SIG-M5 (cell line): Measurements from ENCODE around the gene POLDIP3.
A peak's percentile ranks its signal among the peaks of the same experiment; 100 is the strongest.
"Not testable (repeated sequence)": the region's sequence is repeated elsewhere in the genome, so short reads cannot be mapped to it uniquely, and the experiment has no call there.

ENCODE experiments used
- DNase-seq: peaks from one replicate; lab custom pipeline; 2025; lab: John Stamatoyannopoulos, UW

Gene POLDIP3

DNA sequence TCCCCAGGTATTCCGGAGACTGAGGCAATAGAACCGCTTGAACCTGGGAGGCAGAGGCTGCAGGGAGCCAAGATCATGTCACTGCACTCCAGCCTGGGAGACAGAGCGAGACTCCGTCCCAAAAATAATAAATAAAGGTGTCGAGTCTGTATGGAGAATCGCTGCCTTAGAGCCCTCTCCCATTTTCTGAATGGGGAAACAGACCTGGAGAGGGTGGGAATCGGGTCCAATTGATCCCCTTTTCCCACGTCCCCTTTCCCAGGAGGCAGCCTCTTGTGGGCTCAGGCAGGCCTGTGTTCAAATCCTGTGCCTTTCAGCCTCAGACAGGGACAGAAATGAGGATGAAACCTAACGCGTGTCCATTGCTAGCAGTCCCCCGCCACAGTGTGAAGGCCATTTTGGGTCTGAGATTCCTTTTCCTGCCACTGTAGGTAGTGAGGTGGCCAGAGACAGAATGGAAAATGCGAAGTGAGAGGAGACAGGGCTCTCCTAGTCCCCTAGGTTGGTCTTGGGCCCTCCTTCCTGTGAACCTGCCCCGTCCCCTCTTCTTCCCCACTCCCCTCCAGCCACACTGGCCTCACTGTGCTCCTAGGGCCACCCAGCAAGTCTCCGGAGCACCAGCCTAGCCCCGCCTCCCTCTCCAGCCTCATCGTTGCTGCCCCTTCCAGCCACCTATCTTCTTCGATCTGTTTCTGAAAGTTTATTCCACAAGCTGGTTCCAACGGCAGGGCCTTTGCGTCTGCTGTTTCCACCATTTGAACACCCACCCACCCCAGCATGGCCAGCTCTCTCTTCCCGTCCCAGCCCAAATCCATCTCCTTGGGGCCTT is 2.7 kb upstream of the POLDIP3 start:
- no peak for DNase-seq

- DNase-seq, result not testable (repeated sequence)
These were observed 1.1 kb upstream of the POLDIP3 start for GRCh38 chr22:42615860-42616175.

GRCh38 chr22:42615092-42615859 is 593 bp upstream of the POLDIP3 start:
- DNase-seq, result peak; percentile 96

DNA sequence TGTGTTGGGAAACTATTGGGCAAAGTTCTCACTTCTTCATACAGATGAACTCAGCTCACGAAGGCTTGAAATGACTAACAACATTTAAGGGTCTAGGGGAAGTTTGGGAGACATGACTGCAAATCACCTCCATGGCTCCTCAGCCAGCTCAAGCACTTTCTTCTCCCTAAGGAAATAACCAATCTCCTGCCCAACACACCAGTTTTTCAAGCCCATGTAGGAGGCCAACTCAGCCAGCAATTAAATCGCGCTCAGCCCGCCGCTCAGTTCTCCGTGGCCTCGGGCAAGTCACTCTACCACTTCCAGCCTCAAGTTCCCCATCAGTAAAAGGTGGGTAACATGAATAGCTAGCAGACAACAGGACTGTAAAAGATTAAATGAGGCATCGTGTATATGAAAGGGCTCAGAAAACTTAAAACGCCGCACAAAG is 796 bp downstream of the POLDIP3 start:
- peak; percentile 37 for DNase-seq

DNA sequence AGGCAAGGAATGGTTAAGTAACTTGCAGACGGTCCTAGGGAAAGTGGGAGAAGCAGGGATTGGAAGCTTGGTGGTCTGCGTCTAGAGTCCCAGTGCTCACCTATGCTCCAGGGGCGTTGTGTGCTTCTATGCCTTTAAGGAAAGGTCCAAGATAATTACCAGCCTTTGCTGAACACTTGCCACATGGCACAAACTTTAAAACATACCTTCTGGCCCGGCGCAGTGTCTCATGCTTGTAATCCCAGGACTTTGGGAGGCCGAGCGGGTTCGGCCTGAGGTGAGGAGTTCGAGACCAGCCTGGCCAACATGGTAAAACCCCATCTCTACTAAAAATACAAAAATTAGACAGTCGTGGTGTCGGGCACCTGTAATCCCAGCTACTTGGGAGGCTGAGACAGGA is 2.3 kb downstream of the POLDIP3 start:
- no peak for DNase-seq

DNA sequence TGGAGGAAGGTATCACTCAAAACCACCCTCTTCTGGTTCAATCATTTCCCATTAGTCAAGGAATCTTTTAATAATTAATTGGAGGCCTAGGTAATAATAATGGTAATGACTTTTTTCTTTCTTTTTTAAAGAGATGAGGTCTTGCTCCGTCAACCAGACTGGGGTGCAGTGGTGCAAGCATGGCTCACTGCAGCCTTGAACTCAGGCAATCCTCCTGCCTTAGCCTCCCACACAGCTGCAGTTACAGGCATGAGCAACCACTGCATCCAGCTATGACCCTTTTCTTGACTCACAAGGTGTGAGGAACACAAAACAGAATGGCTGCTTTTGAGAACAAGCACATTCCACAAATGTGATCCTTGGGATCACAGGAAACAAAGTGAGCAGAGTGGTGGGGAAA is 3.6 kb downstream of the POLDIP3 start:
- DNase-seq, result no peak

DNA sequence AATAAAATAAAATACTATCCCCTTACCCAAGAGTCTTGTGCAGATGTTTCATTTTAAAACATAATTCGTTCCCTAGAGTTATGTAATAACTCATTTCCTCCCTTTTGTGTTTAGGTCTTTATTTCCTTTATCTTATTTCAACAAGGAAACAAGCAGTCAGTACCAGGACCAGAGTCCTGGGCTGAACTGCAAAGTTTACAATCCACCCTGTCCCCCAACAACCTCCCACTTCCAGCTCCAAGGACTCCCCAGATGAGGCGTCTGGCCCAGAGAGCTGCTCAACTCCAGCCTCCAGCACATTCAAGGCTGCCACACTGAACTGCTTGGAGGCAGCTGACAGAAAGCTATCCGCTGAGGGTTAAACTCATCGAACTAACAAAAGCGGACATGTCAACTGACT is 4.5 kb downstream of the POLDIP3 start:
- no peak for DNase-seq

DNA sequence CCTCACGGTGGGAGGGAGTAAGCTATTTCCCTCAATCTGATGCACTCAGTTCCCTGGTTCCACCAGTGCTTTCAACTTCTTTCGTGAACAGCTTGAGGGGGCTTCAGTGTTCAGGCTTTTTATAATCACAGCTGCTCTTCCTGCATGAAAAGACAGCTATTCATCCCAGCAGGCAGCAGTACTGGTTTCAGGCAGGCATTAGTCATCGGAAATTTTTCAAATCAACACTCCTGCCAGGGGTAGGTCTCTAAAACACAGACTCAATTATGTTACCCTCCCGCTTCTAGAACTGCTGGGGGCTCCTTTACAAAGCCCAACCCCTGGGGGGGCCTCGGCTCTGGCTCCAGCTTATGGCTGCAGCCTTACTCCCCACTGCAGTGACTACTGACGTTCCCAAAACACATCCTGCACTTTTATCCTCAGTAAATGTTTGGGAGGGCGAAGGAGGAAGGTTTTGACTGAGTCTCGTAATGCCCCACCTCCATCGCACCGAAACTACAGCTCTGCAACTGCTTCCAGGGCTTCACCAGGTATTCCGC is 5.8 kb downstream of the POLDIP3 start:
- no peak for DNase-seq

DNA sequence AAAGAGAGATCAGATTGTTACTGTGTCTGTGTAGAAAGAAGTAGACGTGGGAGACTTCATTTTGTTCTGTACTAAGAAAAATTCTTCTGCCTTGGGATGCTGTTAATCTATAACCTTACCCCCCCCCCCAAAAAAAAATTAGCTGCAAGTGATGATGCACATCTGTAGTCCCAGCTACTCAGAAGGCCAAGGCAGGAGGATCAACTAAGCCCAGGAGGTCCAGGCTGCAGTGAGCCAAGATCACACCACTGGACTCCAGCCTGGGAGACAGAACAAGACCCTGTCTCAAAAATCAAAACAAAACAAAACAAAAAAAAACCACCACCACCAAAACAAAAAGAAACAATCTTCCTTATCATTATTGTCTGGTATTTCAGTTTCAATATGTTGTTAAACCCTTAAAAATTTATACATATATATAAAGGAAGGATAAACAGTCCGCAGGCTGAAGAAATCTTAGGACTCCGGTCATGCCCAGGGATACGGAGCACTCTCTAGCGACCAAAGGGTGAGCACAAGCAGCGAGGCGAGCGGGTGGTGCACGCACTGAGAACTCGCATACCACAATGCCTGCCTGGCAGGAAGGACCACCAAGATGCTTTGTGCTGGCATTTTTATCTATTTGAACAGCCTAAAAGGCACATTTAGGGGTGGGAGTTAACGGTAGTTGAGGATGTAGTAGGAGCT is 6.4 kb downstream of the POLDIP3 start:
- no peak for DNase-seq

- DNase-seq, result not testable (repeated sequence)
These were observed 7.0 kb downstream of the POLDIP3 start for GRCh38 chr22:42607641-42608040.

- DNase-seq, result no peak
These were observed 10.3 kb downstream of the POLDIP3 start for GRCh38 chr22:42604403-42604802.

DNA sequence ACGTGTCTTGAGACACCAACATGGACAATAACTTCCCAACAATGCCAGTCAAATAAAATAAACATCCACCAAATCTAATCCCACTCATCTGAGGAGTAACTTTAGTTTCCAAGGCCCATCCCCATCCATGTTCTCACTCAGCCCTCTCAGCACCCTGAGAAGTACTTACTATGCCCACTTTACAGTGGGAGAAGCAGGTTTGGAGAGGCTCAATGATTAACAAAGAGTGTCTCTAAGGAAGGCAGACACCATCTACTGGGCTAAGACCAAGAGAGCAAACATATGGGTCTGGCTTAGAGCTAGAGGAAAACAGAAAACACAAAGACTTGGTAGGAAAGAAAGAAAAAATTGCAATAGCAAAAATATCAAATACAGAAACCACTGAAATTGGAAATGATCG is 11.3 kb downstream of the POLDIP3 start:
- DNase-seq, result no peak

- no peak for DNase-seq
These were observed 12.2 kb downstream of the POLDIP3 start for GRCh38 chr22:42602470-42602869.

GRCh38 chr22:42601879-42602465 is 12.7 kb downstream of the POLDIP3 start:
- no peak for DNase-seq

GRCh38 chr22:42596863-42597530 is 17.7 kb downstream of the POLDIP3 start:
- no peak for DNase-seq

DNA sequence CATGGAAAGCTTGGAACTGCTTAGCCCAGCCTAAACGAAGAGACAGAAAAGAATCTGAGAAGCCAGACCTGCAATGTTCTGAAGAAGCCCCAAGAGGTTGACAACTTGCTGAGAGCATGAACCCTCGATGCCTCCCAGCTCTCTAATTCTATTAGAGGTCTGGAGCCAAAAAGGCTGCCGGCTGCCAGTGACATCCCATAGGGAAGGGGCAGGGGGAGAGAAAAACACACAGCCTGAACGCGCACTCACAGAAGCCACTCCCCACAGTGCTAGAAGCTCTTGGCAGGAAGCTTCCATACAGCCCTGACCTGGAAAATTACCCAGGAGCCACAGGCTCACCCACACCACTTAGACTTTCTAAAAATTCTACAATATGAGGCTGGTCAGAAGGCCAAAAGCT is 18.3 kb downstream of the POLDIP3 start:
- no peak for DNase-seq

DNA sequence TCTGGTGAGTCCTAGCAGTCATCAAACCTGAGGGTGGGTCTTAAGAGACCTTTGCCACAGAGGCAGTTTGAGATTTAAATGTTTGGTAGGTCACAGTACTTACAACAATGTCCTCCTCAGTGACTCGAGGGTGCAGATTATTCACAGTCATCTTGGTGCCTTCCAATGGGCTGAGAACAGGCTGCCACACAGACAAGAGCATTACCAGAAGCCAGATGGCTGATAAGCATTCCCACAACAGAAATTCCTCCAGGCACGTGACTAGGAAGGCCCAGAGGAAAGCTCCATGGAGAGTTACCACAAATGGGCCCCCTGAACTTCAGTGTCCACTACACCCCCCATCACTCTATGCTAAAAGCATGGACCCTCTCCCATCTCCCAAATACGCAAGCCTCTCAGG is 19.2 kb downstream of the POLDIP3 start:
- no peak for DNase-seq

GRCh38 chr22:42591987-42592386 is 22.7 kb downstream of the POLDIP3 start:
- no peak for DNase-seq

DNA sequence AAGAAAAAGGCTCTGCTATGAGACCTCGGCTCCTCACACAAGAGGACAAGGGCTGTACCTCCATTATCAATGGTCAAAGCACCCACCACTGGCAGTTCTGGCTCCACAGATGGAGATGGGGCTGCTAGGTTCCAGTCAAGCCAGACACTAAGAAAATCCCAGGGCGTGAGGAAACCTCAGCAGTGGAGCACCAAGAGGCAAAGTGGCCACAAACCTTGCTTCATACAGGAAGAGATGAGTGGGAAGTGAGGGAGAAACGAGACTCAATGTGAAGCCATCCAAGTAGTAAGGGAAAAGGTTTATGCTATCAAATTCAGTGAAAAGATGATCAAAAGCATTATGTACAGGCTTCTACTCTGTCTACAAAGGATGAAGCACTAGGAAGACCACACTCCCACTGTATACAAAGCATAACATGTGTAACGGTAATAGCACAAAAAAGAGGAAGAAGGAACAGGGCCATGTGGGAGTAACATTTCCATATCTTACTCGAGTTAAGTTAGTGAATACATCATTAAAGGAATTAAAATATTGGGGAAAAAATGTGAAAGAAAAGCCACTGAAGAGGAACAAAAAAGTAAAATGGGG is 27.0 kb downstream of the POLDIP3 start:
- DNase-seq, result no peak

DNA sequence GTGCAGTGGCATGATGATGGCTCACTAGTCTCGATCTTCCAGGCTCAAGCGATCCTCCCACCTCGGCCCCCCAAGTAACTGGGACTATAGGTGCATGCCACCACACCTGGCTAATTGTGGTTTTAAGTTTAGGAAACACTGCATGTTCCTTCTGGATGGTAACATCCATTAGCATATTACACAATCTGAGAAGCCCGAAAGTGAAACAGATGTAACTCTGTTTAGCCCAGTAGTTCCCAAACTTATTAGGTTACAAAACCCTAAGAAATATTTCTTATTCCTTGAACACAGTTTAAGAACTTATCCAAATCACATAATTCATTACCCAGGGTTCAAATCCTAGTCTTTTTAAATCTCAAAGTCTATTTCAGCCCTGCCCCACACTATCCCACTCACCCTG is 28.3 kb downstream of the POLDIP3 start:
- DNase-seq, result no peak

DNA sequence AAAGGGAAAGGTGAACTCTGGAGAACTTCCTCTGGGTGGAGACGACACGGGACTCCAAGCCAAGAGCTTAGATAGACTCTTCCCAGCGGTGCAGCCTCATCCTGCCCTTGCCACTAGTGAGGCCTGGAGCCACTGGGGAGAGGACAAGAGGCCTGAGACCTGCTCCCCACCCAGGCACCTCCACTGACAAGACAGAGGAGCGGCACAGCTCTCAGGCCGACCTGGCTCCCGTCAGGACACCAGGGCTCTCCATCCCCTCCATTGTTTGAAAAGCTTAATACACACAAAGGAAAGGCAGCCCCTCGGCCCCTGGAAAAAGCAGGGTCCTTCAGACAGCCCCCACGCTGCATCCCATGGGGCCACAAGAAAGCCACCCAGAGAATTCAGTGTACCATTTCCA is 29.6 kb downstream of the POLDIP3 start:
- no peak for DNase-seq
